KG1 (cell line): ENCODE data around the gene GNA12.

Experiments
- DNase-seq: peaks from one replicate; lab custom pipeline; 2025; lab: John Stamatoyannopoulos, UW

Gene GNA12

DNA sequence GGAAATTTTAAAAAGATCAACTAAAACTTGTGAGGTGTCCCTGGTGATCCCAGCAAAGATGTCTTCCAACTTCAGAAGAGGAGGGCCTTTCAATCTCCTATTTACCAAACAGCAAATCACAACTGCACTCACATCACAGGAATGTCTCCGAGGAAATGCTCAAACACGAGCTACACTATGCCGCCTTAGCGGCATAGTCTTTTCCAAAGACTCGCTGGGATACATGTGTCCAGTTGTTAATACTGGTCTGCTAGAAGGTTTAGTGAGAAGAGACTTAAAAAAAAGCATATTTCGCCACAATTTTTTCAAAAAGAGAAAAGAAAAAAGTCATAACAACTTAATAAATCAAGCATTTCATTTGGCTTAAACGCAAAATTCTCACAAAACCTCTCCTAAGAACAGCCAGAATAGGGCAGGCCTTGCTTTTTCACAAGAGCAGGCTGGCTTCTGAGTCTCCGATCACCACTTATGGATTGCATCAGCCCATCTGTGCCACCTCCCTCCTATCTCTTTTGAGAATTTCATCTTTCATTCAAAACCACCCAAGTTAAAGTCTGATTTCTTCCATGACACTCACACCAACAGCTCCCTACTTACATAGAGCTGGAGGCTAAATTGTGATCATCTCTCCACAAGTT lies 66.1 kb downstream of the GNA12 start:
- DNase-seq = no peak

- DNase-seq = no peak
Measured at GRCh38 chr7:2776401-2776800, 67.7 kb downstream of the GNA12 start.

DNA sequence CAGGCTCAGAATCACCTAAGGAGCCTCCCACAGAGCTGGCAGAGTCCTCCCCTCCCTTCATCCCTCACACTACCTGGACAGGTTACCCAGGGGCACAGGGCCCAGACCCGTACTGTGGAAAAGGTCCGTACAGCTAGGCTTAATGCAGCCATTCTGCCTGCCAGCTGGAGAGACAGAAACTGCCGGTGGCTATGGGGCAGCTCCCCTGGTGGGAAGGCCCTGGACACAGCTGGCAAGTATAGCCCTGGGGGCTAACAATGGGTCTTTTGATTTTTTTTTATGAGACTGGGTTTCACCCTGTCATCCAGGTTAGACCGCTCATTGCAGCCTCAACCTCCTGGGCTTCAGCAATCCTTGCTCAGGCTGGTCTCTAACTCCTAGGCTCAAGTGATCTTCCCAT lies 68.3 kb downstream of the GNA12 start:
- DNase-seq = no peak

DNA sequence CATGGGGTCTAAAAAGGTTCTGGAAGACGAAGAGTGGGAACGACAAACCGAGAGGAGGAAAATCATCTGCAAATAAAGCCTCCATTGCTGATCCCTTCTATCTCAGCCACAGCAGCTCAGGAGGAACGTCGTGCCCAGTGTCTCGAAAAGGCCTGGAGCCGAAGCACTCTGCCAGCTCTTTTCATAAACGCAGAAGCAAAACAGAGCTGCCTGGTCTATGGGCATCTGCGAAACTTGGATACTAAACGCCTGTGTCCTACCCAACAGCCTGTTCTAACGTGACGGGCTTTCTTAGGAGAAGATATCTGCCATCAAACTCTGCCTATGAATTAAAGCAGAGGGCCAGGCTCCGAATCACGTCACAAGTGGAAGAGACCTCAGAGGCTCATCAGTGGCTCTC lies 68.7 kb downstream of the GNA12 start:
- no peak for DNase-seq

GRCh38 chr7:2774935-2775334 lies 69.2 kb downstream of the GNA12 start:
- no peak for DNase-seq

DNA sequence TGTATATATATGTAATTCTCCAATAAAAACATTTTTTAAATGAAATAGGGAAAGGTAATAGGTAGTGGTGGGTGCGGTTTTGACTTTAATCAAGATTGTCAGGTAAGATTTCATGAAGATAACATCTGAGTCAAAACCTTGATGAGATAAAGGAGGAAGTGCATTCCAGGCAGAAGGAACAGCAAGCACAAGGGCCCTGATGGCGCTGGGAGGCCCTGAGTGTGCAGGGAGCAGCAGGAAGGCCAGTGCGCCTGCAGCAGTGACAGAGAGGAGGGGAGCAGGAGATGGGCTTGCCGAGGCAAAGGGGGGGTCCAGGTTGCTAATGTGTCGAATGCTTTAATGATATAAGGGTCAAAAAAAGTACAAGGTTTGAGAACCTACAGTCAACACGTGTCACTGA lies 69.8 kb downstream of the GNA12 start:
- DNase-seq = no peak

GRCh38 chr7:2773608-2774007 lies 70.5 kb downstream of the GNA12 start:
- no peak for DNase-seq

- no peak for DNase-seq
Measured at GRCh38 chr7:2771274-2771731, 72.8 kb downstream of the GNA12 start.

GRCh38 chr7:2764621-2765020 lies 79.5 kb downstream of the GNA12 start:
- no peak for DNase-seq

GRCh38 chr7:2763597-2763996 lies 80.5 kb downstream of the GNA12 start:
- DNase-seq = no peak

- no peak for DNase-seq
Measured at GRCh38 chr7:2761801-2762497, 82.2 kb downstream of the GNA12 start.

GRCh38 chr7:2761131-2761624 lies 82.9 kb downstream of the GNA12 start:
- DNase-seq = no peak

- DNase-seq = no peak
Measured at GRCh38 chr7:2760098-2760889, 83.8 kb downstream of the GNA12 start.

- no peak for DNase-seq
Measured at GRCh38 chr7:2759736-2760097, 84.4 kb downstream of the GNA12 start.

GRCh38 chr7:2758673-2759616 lies 85.2 kb downstream of the GNA12 start:
- no peak for DNase-seq

DNA sequence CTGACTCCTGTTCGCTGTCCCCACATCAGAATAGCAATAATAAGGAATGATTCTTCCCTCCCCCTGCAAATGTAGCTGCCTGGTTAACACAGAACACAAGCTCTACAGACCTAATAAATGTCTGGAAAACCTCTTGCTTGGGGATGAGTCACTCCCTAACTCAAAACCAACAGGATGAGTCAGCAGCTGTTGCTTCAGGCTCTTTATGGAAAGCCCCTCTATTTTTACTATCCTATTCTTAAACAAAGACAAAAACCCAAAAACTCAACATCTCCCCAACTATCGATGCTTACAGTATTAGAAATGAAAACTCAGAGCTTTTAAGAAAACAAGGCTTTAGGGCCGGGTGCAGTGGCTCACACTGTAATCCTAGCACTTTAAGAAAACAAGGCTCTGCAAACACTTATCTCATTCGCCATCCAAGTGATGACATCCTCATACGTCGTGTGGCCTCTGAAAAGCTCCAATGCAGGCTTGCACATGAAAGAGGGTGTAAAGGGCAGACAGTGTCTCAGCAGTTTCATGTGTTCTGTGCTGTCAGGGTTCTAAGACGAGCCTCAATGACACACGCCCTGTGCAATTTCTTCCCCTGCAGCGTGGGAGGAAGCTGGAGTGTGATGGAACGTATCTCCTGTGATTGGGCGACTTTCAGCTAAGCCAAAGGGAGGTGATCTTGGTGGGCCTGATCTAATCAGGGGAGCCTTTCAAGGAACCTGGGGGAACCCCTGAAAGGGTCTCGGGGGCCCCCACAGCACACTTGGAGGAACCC lies 86.0 kb downstream of the GNA12 start:
- peak; percentile 64 for DNase-seq

GRCh38 chr7:2757361-2757903 lies 86.7 kb downstream of the GNA12 start:
- no peak for DNase-seq

DNA sequence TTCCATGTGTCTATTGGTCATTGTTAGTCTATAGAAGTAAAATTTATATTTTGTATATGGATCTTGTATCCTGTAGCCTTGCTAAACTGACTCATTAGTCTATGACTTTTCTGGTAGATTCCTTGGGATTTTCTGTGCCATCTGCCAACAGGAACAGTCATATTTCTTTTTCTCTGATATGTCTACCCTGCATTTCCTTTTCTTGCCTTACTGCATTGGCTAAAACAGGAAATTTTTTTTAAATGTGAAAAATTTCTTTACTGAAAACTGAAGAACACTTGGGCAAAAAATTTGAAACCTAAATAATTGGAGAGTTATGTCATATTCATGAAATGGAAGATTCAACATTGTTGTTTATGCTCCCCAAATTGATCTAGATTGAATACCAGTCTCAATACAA lies 88.6 kb downstream of the GNA12 start:
- DNase-seq = no peak

GRCh38 chr7:2754912-2755311 lies 89.2 kb downstream of the GNA12 start:
- DNase-seq = no peak

DNA sequence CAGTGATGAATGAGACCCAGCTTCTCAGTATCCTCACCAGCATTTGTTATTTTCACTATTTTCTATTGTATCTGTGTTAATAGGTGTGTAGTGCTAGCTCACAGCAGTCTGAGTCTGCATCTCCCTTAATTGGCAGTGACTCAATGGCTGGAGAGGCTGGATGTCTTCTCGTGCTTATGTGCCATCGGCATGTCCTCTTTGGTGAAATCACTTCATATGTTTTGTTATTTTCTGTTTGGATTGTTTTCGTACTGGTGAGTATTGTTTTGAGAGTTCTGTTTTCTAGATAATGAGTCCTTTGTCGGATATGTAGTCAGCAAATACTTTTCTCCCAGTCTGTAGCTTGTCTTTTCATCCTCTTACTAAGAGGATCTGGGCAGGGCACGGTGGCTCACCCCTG lies 90.0 kb downstream of the GNA12 start:
- no peak for DNase-seq

GRCh38 chr7:2753148-2753547 lies 91.0 kb downstream of the GNA12 start:
- no peak for DNase-seq
